DMS79 treated with DMSO at 0.1 percent for 48 hours (cell line): ENCODE measurements around the gene GCLC.

Experiments used
- DNase-seq: peaks from one replicate; lab custom pipeline; 2025; lab: John Stamatoyannopoulos, UW

GCLC gene

DNA sequence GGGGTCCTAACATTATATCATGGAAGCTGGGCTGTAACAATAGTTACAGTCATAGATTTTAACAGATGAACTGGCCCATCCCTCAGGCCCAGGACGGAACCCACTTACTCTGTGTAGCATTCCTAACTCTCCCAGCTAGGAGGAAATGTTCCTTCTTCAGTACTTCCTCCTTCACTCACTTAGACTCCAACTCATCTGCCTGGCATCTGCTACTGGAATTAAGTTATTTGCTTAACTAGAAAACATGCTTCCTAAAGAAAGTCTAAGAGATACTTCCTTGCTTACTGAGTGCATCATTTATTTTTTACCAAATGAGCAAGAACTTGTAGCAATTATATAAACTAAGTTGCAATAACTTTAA, 20.5 kb downstream of the GCLC start:
- DNase-seq: no peak

DNA sequence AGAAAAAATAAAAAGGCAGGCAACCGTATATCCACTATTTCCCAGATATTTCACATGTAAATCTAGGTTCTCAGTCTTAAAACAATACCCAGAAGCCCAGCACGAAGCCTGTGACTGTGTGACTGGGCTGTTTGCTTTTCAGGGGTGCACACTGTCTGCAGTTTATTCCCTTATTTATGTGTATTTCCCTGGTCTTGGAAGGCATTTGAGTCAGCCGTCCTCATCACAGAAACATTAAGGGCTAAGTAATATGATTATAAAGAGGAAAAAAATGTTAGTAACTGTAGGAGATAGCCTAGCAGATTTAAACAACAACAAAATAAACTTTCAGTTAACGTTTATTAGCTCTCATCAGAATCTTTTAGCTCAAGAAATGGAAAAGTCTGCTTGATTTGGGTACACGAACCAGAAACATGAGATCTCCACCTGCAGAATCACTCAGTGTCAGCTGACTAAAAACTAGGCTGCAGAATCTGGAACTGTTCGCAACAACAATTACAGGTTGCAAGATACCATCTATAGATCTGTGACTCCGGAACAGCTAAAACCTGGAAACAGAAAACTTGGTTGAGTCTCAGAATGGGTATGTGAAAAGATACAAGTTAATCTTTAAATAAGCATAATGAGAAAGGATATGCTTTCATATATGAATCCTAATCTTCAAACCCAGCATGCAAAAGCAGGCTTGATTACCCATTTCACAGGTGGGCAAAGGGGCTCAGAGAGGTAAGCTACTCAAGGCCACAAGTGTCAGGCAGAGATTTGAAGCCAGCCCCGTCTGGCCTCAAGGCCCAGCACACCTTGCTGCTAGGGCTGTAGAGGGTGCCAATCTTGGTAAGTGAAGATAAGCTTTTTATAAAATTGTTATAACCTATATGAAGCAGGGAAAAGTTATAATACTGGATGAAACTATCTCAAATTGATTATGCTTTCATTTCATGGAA, 21.1 kb downstream of the GCLC start:
- no peak for DNase-seq

DNA sequence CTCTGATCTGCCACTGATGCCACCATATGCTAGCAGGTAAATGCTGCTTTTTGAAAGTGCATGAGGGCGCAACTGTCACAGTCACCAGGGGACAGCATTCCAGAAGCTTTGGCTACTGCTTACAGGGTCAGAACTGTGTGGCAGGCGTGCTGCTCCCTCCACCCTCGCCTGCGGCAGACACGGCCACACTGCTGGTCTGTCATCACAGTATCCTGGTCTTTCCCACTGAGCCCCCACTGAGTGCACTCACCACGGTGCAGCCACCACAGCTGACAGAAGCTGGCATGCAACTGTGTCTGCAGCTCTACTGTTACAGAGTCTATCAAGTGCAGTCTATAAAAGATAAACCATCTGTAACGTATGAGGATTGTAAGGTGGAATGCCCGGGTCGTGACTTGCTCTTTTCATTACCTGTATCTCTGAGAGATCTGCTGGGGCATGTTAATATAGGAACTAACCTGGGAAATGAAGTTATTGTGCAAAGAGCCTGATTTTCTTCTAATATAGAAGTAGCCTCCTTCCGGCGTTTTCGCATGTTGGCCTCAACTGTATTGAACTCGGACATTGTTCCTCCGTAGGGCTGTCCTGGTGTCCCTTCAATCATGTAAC, 24.5 kb downstream of the GCLC start:
- DNase-seq: no peak

DNA sequence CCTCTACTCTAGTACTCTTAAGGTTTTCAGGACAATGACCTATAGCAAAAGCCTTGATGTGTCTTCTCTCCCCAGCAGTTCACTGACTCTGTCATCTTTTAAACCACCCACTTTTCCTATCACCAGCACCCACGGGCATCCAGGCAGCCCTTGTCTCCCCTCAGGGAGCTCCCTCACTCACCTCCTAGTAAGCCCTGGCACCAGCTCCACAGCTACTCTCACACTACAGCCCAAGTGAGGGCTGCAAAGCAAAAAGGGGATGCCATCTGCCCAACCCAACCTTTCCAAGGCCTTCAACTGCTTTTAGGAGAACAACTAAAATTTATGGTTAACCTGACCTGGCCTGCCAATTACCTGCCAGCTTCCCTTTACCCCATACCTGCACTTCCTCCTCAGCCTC, 26.0 kb downstream of the GCLC start:
- DNase-seq: no peak

DNA sequence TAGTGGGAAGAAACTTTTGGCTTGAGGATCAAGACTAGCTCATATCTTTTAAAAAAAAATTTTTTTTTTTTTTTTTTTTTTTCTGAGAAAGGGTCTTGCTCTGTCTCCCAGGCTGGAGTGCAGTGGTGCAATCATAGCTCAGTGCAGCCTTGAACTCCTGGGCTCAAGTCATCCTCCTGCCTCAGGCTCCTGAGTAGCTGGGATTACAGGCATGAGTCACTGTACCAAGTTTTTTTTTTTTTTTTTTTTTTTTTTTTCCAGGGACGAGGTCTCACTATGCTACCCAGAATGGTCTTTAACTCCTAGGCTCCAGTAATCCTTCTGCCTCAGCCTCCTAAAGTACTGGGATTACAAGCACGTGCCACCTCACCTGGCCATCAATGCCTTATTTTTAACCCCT, 27.9 kb downstream of the GCLC start:
- DNase-seq: no peak

DNA sequence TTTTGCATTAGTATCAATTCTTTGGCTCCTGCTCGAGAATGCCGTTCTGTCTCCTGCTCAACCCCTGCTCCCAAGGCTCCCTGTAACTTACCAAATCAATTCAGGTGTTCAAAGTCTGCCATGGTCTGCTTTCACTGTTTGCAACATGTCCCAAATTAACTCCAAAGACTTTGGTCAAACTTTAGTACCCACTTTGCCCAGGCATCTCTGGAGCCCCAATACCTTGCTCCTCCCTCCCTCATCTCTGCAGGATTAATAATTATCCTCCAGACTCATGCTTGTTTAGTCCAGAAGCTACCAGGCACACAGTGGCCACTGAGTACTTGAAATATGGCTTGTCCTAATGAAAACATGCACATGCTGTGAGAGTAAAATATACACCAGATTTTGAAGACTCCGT, 30.2 kb downstream of the GCLC start:
- no peak for DNase-seq

DNA sequence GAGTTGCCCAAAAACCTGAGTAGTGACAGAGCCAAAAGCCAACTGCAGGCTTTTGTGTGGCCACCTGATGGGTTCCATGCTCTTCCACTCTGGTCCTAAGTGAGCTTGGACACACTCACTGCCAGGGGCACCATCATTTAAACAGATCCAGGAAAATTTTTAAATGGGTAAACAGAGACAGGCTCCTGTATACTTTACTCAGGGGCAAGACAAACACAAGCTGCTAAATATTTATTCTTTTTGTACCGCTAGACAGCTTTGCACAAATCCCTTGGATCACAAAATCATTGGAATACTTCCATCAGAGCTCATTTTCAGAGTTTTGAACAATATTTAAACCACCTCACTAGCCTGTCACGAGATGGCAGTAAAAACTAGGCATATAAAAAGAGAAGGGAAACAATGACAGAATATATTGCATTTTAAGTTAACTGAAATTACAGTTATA, 31.4 kb downstream of the GCLC start:
- DNase-seq: no peak

DNA sequence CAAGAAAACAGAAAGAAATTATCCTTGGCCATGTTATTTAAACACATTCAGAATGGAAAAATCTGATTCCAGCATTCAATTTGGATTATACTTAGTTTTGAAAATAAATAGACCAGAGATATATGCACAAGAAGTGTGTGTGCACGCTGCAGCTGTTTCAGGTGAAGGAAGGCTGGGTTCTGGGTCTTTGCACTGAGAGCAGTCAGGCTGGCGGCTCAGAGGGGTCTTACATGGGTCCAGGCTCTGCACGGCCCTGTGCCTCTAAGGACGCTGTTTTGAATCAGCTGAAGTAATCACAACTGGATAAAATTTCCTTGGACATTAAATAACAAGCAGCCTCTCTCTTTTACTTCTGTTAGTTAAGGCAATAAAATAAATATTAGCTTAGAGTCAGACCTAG, 31.8 kb downstream of the GCLC start:
- no peak for DNase-seq

DNA sequence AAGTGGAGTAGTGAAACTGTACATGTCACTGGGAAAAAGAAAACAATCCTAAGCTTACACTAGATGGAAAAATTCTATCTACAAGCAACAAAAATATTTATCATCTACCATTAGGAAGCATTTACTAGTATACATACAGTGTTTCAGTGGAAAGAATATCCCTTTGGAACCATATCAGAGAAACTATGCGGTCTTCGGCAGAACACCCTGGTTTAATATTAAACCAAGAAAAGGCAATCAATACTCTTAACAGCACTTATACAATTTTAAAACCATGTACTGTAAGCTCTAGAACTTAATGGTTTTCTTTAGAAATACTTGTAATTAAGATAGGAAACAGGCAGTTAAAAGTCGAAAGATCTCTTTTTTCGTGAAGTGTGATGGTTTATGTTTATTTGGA, 32.3 kb downstream of the GCLC start:
- no peak for DNase-seq

DNA sequence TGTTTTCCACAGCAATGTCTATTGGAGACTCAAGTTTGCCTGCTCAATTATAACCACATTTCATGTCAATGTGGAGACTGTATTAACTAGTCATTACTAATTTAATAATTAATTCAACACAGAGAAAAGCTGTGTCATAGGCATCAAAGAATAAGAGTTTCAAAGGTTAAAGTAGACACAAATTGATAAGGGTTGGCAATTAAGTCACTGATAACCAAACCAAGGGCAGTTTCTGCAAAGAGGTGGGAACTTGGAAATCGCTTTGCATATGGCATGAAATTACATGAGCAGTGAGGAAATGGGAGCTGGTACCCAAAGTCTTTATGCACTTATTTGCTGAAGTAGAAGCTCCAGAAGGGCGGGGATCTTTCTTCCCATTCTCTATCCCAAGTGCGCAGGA, 34.2 kb downstream of the GCLC start:
- DNase-seq: no peak

DNA sequence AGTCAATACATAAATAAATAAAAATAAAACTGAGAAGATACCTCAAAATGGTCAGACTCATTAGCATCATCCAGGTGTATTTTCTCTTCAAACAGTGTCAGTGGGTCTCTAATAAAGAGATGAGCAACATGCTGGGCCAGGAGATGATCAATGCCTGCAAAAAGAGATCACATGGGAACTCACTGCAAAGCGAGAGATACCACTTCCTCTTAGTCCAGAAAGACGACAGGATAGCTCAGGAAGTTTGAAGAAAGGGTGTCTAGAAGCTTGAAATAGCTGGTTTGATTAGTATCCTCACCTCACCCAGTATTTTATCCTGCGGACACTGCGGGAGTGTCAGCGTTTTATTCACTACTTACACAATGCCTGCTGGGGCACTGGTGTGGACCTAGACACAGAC, 38.0 kb downstream of the GCLC start:
- DNase-seq: no peak

DNA sequence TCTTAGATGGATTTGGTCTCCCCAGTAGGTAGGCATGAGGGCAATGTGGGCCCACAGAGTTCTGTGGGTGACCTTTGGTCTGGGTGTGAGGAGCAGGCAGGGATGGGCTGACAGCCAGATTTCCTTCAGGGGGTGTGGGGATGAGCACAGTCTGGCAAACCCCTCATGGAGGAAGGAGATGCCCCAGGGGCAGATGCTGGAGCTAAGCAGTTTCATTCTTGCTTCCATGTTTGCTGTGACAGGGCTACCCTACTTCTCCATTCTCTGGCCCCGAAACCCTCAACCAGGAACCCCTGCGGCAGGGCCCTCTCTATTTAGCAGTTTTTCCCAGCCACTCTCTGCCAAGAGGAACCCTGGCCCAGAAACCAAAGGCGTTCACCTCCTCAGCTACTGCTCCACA, 40.4 kb downstream of the GCLC start:
- no peak for DNase-seq

DNA sequence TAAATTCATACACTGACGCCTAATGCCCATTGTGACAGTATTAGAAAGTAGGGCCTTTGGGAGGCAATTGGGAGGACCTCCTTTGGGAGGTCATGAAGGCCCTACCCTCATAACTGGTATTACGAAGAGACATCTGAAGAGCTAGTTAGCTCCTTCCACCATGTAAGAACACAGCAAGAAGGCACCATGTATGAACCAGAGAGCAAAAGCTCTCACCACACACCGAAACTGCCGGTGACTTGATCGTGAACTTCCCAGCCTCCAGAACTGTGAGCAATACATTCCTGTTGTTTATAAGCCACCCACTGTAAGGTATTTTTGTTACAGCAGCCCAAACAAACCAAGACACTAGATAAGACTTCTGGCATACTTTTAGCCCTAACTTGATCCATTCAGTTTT, 41.8 kb downstream of the GCLC start:
- DNase-seq: no peak

DNA sequence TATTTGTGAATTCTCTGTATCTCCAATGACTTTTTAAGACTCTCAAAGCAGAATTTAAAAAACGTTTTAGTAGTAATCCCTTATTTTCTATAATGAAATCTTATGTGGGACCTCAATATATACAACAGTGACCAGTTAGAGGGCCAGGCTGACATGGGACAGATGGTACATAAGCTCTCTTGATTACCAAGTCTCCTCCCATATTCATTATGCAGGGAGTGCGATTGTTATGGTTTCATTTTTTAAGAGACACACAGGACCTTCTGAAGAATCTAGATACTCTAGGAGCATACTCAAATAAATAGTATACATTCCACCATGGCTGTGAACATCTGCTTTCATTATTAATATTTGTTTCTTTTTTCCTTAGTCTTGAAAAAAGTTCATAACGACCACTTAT, 43.5 kb downstream of the GCLC start:
- DNase-seq: no peak

DNA sequence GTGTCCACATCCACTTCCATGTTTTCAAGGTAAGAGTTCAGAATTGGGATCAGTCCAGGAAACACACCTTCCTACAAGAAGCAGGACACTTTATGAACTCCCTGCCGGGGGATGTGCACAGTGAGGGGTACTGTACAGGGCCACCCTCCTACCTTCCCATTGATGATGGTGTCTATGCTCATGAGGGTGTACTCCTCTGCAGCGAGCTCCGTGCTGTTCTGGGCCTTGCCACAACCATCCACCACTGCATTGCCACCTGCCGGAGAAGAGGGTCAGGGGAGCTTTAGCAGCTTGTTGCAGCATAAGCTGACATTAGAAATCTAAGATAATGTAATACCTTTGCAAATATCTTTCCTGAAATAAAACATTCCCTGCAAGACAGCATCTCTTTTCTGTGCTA, 44.8 kb downstream of the GCLC start:
- DNase-seq: no peak

DNA sequence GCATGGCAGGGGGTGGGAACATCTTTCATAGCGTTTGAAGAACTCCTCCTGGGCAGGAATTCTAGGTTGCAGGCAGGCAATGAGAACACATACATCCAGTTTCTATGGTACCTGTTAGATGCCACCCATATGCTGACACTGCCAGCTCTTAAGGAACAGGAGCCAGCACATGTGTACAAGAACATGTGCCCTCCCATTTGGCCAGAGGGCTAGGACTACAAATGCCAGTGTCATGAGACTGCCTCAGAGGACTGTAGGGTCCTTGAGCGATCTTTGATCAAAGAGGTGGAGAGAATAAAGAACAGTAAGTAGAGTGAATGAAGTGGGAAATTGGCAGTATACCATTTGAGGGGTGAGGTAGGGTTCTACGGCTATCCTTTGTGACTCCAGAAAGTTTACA, 45.8 kb downstream of the GCLC start:
- no peak for DNase-seq

DNA sequence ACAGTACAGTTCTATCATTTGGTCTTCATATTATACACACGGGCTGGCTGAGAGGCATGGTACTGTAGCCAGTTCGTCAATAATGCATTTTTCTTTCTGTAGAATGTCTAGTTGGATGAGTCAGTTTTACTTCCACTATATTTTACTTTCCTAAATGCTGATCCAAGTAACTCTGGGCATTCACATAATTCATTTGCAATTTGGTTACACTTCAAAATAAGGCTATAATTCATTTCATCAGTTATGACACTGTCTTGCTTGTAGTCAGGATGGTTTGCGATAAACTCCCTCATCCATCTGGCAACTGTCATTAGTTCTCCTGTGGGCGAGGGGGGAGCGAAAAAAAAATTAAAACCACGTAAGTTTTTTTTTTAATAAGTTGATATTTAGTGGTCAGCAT, 46.3 kb downstream of the GCLC start:
- DNase-seq: no peak

DNA sequence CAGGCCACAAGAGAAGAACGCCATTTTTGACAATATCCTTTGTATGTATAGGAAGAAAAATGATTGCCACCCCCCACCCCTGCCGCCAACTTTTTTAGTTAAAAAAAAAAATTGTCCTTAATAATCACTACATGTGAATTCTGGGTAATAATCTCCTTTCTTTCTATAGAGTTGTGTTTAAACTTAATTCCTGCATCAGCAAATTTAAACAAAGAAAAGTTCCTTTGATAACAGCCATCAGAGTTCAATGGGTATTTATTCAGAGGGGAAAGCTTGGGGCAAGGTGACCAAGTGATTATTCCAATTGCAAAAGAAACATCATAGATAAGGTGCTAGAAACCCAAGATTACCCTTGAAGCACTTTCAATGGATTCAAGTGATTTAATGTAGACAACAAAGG, 47.0 kb downstream of the GCLC start:
- no peak for DNase-seq

DNA sequence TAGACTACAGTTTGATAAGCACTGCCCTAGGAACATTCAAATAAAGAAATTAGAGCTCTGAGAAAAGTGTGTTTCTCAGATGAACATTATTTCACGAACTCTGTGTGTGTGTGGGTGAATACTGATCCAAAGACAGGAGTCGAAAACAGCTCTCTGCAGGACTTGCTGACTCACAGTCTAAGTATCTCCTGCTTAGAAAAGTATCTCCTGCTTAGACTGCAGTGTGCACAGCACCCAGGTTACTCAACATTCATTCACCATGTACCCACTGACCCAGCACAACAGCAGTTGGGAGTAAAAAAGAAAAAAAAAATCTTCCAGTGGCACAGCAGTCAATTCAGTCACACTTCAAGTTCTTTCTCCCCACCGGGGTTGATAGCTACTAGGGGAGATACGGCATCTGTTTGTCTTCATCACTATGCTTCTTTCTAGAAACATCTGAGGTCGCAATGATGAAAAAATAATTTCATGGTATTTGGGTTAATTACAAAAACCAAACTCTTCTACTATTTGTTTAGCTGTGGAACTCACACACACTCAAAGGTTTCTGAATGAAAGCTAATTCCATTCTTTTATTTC, 48.0 kb downstream of the GCLC start:
- no peak for DNase-seq

DNA sequence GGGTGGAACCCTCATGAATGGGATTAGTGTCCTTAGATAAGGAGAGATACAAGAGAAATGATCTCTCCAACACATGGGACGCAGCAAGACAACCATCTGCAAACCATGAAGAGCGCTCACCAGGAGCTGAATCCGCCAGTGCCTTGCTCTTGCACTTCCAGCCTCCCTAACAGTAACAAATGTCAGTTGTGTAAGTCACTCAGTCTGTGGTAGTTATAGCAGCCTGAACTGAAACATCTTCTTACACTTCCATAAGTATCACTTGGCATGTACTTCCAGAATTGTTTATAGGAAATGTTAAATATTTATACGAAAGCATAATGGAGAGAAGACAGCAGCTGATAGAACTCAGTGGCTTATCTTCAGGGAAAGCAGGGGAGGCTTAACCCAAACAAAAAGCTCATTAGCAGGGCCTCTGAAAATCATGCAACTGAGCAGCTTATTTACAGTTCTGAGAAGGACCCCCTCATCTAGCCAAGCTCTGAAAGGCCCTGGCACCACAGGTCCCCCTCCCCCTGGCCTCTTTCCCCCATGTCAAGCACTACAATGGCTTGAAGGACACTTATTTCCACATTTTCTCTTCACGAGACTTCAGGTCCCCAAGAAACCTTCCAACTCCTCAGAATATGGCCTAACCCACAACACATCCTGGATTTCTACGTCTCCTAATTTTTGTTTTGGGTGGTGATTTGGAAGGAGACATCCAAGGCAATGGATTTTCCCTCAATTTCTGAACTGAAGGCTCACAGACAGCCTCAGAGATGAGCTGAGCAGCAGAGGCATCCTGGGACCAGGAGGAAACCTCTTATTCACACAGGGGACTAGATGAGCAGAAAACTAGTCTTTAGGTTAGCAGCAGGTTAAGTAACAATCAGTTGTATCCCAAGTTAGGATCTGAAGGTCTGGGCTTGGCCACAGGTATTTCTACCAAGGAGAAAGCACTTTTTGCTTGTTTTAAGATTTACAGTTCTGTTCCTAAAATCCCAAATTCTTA, 49.1 kb downstream of the GCLC start:
- DNase-seq: no peak

DNA sequence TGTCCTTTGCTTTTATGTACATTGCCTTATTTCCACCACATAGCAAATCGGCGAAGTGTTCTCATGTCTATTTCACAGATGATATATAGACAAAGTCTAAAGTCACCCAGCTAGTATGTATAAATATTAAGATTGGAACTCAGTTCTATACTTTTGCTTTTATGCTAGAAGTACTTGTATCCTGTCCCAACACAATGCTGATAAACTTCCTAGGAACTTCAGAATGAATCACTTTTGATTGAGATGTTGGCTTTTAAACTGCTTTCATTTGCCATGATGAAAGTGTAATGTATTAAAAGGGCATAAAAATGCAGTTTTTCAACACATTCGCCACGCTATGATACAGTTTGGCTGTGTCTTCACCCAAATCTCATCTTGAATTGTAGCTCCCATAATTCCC, 50.8 kb downstream of the GCLC start:
- no peak for DNase-seq

DNA sequence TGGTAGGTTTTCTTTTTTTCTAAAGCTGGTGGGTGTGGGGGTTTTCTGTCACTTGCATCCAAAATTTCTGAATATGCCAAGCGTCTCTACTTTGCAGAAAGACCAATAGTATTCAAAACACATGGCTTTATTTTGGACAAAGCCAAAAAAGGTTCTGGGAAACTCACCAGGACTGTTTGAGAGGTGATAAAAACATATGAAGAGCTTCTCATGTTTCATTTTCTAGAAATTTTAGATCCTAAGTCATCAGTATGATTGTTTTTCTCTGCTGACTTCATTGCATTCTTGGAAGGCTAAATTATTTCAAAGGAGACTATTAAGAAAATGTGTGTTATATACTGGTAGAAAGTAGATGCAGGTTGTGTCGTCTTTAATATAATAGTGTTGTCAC, 51.3 kb downstream of the GCLC start:
- no peak for DNase-seq
